H1 (cell line): Measurements from ENCODE around the gene UGT1A6. TPM values are rescaled to one million over a fixed set of nuclear protein-coding genes. Genes with fewer than 3 reads are reported as not detected.

Experiments used
- CTCF ChIA-PET: fragments of 300-600 bp; sonication (Branson Sonifier 250); formaldehyde crosslinking; loops from one replicate; lab custom pipeline; 2021; ENCODE audit not compliant: partially characterized antibody; lab: Charles Lee
- POLR2A ChIA-PET: fragments of 300-600 bp; sonication (Branson Sonifier 250); formaldehyde crosslinking; loops from one replicate; lab custom pipeline; 2021; ENCODE audit warnings: inconsistent platforms; ENCODE audit not compliant: partially characterized antibody; lab: Charles Lee
- DNase-seq, 2 experiments: peaks; one replicate each; pipeline versions ENCODE4 v3.0.0 to v3.0.0-alpha.2; 2010 to 2022; ENCODE audit warnings: low spot score in 2 of 2, low read depth in 1 of 2, mixed read lengths in 1 of 2
- FAIRE-seq: peaks from 2 replicates; lab custom pipeline; 2011; peaks lifted over from hg19 to GRCh38; lab: Jason Lieb, UNC
- H2AFZ ChIP-seq: 2 replicates; pipeline ENCODE4 v1.8.1; 2012; ENCODE audit warnings: low read length, inconsistent platforms
- H2AK5ac ChIP-seq: 2 replicates; pipeline ENCODE4 v1.6.1; 2013; ENCODE audit warnings: low read depth, low read length
- H2BK120ac ChIP-seq: replicated peaks from 2 replicates; pipeline ENCODE3; 2013; ENCODE audit warnings: low read depth, low read length, inconsistent platforms
- H2BK12ac ChIP-seq: 2 replicates; pipeline ENCODE4 v1.6.1; 2013; ENCODE audit warnings: low read depth, low read length
- H2BK15ac ChIP-seq: 2 replicates; pipeline ENCODE4 v1.6.1; 2013; ENCODE audit warnings: low read length
- H2BK20ac ChIP-seq: 2 replicates; pipeline ENCODE4 v1.6.1; 2013; ENCODE audit warnings: low read length
- H2BK5ac ChIP-seq: 2 replicates; pipeline ENCODE4 v1.6.1; 2013; ENCODE audit warnings: low read depth, low read length
- H3K14ac ChIP-seq: 2 replicates; pipeline ENCODE4 v1.6.1; 2013; ENCODE audit warnings: inconsistent platforms; ENCODE audit not compliant: insufficient read length
- H3K18ac ChIP-seq: 2 replicates; pipeline ENCODE4 v1.6.1; 2013; ENCODE audit warnings: low read length; ENCODE audit errors: extremely low read depth
- H3K23ac ChIP-seq: 2 replicates; pipeline ENCODE4 v1.6.1; 2013; ENCODE audit warnings: inconsistent platforms; ENCODE audit not compliant: insufficient read length
- H3K23me2 ChIP-seq: 2 replicates; pipeline ENCODE4 v1.6.1; 2013; ENCODE audit warnings: low read depth, low read length
- H3K27ac ChIP-seq: 2 replicates; pipeline ENCODE4 v1.6.1; 2011; ENCODE audit warnings: low read depth, low read length, inconsistent platforms
- H3K27me3 ChIP-seq, 4 experiments: replicated peaks in 1 of 4; 1 replicate in 1 of 4; 2 replicates in 3 of 4; pipeline versions ENCODE4 v1.6.1 to v1.8.1; 2011 to 2013; ENCODE audit warnings: low read length in 3 of 4, mild to moderate bottlenecking in 3 of 4, inconsistent platforms in 2 of 4, mixed read lengths in 2 of 4, moderate library complexity in 1 of 4; ENCODE audit not compliant: control insufficient read depth in 3 of 4, insufficient read depth in 3 of 4; ENCODE audit errors: extremely low read depth in 1 of 4
- H3K36me3 ChIP-seq, 4 experiments: 2 replicates each; pipeline versions ENCODE4 v1.6.1 to v1.8.1; 2011 to 2013; ENCODE audit warnings: mild to moderate bottlenecking in 4 of 4, low read length in 3 of 4, moderate library complexity in 2 of 4, control low read depth in 1 of 4, inconsistent platforms in 1 of 4; ENCODE audit not compliant: insufficient read depth in 4 of 4, control insufficient read depth in 2 of 4
- H3K4ac ChIP-seq: replicated peaks from 2 replicates; pipeline ENCODE3; 2013; ENCODE audit warnings: low read length, low read depth, mixed read lengths, inconsistent platforms; ENCODE audit not compliant: insufficient read length
- H3K4me1 ChIP-seq, 4 experiments: replicated peaks in 1 of 4; 1 replicate in 1 of 4; 2 replicates in 3 of 4; pipeline versions ENCODE4 v1.6.1 to v1.8.1; 2011 to 2013; ENCODE audit warnings: low read length in 3 of 4, inconsistent platforms in 2 of 4, mixed read lengths in 1 of 4; ENCODE audit not compliant: insufficient read depth in 4 of 4, control insufficient read depth in 3 of 4
- H3K4me2 ChIP-seq, 2 experiments: 2 replicates each; pipeline versions ENCODE4 v1.6.1 to v1.8.1; 2011 to 2013; ENCODE audit warnings: low read depth in 2 of 2, low read length in 2 of 2, control low read depth in 1 of 2, inconsistent platforms in 1 of 2, mild to moderate bottlenecking in 1 of 2; ENCODE audit not compliant: insufficient read depth in 1 of 2
- H3K4me3 ChIP-seq, 4 experiments: fragments of 200-600, 300-600 bp in 1 of 4; sonication (generic), shearing (Covaris generic), sonication (Bioruptor Twin) in 1 of 4; 2 replicates each; pipeline versions ENCODE4 v1.5.1 to v1.8.1; 2011 to 2016; ENCODE audit warnings: low read length in 4 of 4, low read depth in 3 of 4, control low read depth in 2 of 4, inconsistent platforms in 2 of 4, mild to moderate bottlenecking in 2 of 4, mixed read lengths in 1 of 4, moderate library complexity in 1 of 4; ENCODE audit not compliant: insufficient read depth in 2 of 4; ENCODE audit errors: extremely low read depth in 1 of 4
- H3K56ac ChIP-seq: replicated peaks from 2 replicates; pipeline ENCODE3; 2013; ENCODE audit warnings: low read depth, mild to moderate bottlenecking, mixed read lengths, low read length, inconsistent platforms; ENCODE audit not compliant: insufficient read length
- H3K79me1 ChIP-seq: 2 replicates; pipeline ENCODE4 v1.6.1; 2013; ENCODE audit warnings: low read depth, low read length, control low read depth
- H3K79me2 ChIP-seq, 2 experiments: 2 replicates each; pipeline versions ENCODE4 v1.6.1 to v1.8.1; 2012 to 2013; ENCODE audit warnings: low read length in 2 of 2, mild to moderate bottlenecking in 2 of 2, inconsistent platforms in 1 of 2; ENCODE audit not compliant: insufficient read depth in 2 of 2, control insufficient read depth in 1 of 2
- H3K9ac ChIP-seq, 4 experiments: replicated peaks in 1 of 4; 1 replicate in 1 of 4; 2 replicates in 3 of 4; pipeline versions ENCODE4 v1.6.1 to v1.8.1; 2011 to 2013; ENCODE audit warnings: low read depth in 3 of 4, low read length in 3 of 4, control low read depth in 2 of 4, mild to moderate bottlenecking in 2 of 4, moderate library complexity in 2 of 4, inconsistent platforms in 1 of 4; ENCODE audit errors: extremely low read depth in 1 of 4
- H3K9me3 ChIP-seq, 2 experiments: 2 replicates each; pipeline versions ENCODE4 v1.6.1 to v1.8.1; 2012 to 2013; ENCODE audit warnings: mild to moderate bottlenecking in 2 of 2, moderate library complexity in 2 of 2, control low read depth in 1 of 2, inconsistent platforms in 1 of 2, low read depth in 1 of 2, low read length in 1 of 2, mixed read lengths in 1 of 2; ENCODE audit not compliant: insufficient read depth in 2 of 2
- H4K20me1 ChIP-seq, 2 experiments: replicated peaks in 1 of 2; 2 replicates each; pipeline versions ENCODE3 to v1.8.1; 2011 to 2013; ENCODE audit warnings: inconsistent platforms in 2 of 2, low read length in 2 of 2, mild to moderate bottlenecking in 1 of 2; ENCODE audit not compliant: insufficient read depth in 2 of 2, control insufficient read depth in 1 of 2
- H4K5ac ChIP-seq: 2 replicates; pipeline ENCODE4 v1.6.1; 2013; ENCODE audit warnings: low read length, low read depth, mixed read lengths, inconsistent platforms; ENCODE audit not compliant: insufficient read length
- H4K8ac ChIP-seq: 2 replicates; pipeline ENCODE4 v1.8.0; 2013; ENCODE audit warnings: mild to moderate bottlenecking, moderate library complexity, low read length, inconsistent platforms; ENCODE audit not compliant: insufficient read depth; ENCODE audit errors: extremely low read depth
- H4K91ac ChIP-seq: replicated peaks from 2 replicates; pipeline ENCODE3; 2013; ENCODE audit warnings: low read length, mixed read lengths, inconsistent platforms; ENCODE audit not compliant: insufficient read length
- FOSL1 ChIP-seq: IDR thresholded peaks from 2 replicates; pipeline ENCODE4 v1.6.1; 2011; ENCODE audit warnings: mild to moderate bottlenecking, low read depth, low read length, moderate library complexity; ENCODE audit not compliant: insufficient read depth
- RAD21 ChIP-seq, 2 experiments: IDR thresholded peaks in 1 of 2; conservative IDR thresholded peaks in 1 of 2; 2 replicates each; pipeline ENCODE4 v1.6.1; 2011; ENCODE audit warnings: low read depth in 2 of 2, low read length in 2 of 2, improper control_type of control experiment in 1 of 2, inconsistent platforms in 1 of 2, mild to moderate bottlenecking in 1 of 2, moderate library complexity in 1 of 2
- WGBS, 2 experiments: shearing (Covaris generic) in 1 of 2; methylation state at CpG; one replicate each; pipeline versions ENCODE4 v1.1.6 to v1.1.7; 2013 to 2015; ENCODE audit warnings: low lambda C conversion rate in 2 of 2, mixed read lengths in 2 of 2, inconsistent platforms in 1 of 2, low coverage in 1 of 2, missing lambda C conversion rate in 1 of 2; ENCODE audit not compliant: insufficient replicate concordance in 2 of 2, insufficient coverage in 1 of 2, insufficient read length in 1 of 2; ENCODE audit errors: extremely low coverage in 1 of 2, missing lambda C conversion rate in 1 of 2; 5-methylcytosine and 5-hydroxymethylcytosine counted together
- polyA plus RNA-seq, 7 experiments: library from polyadenylated mRNA; depleted of rRNA in 3 of 7; stranded (reverse) in 5 of 7; unstranded in 2 of 7; fragments of >200 nt in 5 of 7; fragments of 200-250 nt in 2 of 7; gene quantifications; 1 replicate in 5 of 7; 2 replicates in 1 of 7; 4 replicates in 1 of 7; pipeline versions ENCODE4 v1.2.1 to v1.2.3, GENCODE V29; 2011 to 2013; ENCODE audit warnings: missing spikeins in 2 of 7, mixed read lengths in 2 of 7
- total RNA-seq: library from RNA; stranded (reverse); fragmentation: NEBNext Ultra II Directional; extraction: Animal tissue kit (Norgen Biotek cat#: 25700); gene quantifications from 2 replicates; pipeline ENCODE4 v1.2.1, GENCODE V29; 2021

UGT1A6 gene
- total and polyA plus RNA-seq, 2 of the 8 experiments (the other 6 are each of a cell fraction or from before 2014, with no cell fraction given), result not detected

DNA sequence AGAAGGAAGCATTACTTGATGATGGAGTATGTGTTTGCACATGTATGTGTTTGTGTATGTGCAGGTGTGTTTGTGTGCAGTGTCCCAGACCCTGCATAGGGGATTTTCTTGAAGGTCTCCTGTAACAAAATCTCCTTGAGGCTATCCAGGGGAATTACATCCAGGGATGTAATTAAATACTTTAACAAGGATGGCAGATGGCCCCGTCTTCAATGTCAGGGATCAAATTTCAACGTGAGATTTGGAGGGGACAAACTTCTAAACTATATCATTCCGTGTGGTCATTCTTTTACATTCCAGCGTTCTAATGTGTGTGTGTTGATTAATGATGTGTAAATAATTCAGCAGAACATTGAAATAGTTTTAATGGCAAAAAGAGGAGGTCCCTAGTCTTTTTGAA is 17.7 kb upstream of the UGT1A6 start:
- H3K4ac ChIP-seq, result no peak overlapping the region
- no peak overlapping the region for H2BK5ac ChIP-seq
- FAIRE-seq (no peak), DNase-seq (no peak)
- no peak overlapping the region for H3K23ac ChIP-seq
- TF ChIP-seq RAD21 (IDR thresholded peaks at IDR 0.05 in 1 of 2, conservative IDR thresholded peaks at IDR 0.05 in 1 of 2; ENCODE audit: low read depth in 2 of 2, low read length in 2 of 2) (0 out of 4 replicates have a peak, but pooled peaks of 1 of the 2 experiments have one; percentile 2), FOSL1 (no peak)
- no peak overlapping the region for H3K9ac ChIP-seq
- no peak overlapping the region for H2AK5ac ChIP-seq
- CTCF ChIA-PET, result no interaction called here
- H3K27ac ChIP-seq, result no peak overlapping the region
- no peak overlapping the region for H2BK12ac ChIP-seq
- H3K23me2 ChIP-seq, result no peaks in the 10 kb centered on the region
- no peaks in the 10 kb centered on the region for H3K79me1 ChIP-seq
- no peaks in the 10 kb centered on the region for H4K20me1 ChIP-seq
- POLR2A ChIA-PET, result no interaction called here
- no peaks in the 10 kb centered on the region for H3K79me2 ChIP-seq
- H3K9me3 ChIP-seq, result no peaks in the 10 kb centered on the region
- WGBS, 2 experiments, result 60% methylated on average over 4 of the region's 4 CpGs; no CpG with 5 or more reads in 1 of the 2 experiments
- no peak overlapping the region for H3K14ac ChIP-seq
- no peak overlapping the region for H2BK15ac ChIP-seq
- H2AFZ ChIP-seq, result no peak overlapping the region
- H3K4me3 ChIP-seq, result no peak overlapping the region
- no peak overlapping the region for H3K18ac ChIP-seq
- H2BK120ac ChIP-seq, result no peak overlapping the region
- no peaks in the 10 kb centered on the region for H3K27me3 ChIP-seq
- H3K4me2 ChIP-seq, result no peak overlapping the region
- H2BK20ac ChIP-seq, result no peak overlapping the region
- H3K56ac ChIP-seq, result no peak overlapping the region
- H3K4me1 ChIP-seq, result no peaks in the 10 kb centered on the region; a peak in 1 of 7 replicates
- H4K91ac ChIP-seq, result no peak overlapping the region
- no peak overlapping the region for H4K8ac ChIP-seq
- H3K36me3 ChIP-seq, result no peaks in the 10 kb centered on the region
- no peak overlapping the region for H4K5ac ChIP-seq
